ENCODE measurements around the gene CELSR1. TPM values are rescaled to one million over a fixed set of nuclear protein-coding genes. Genes with fewer than 3 reads are reported as not detected.

Gene CELSR1
- total RNA-seq, 3 donors from 2014 or later: 0.96 to 36.7 (median 21.2) TPM

DNA sequence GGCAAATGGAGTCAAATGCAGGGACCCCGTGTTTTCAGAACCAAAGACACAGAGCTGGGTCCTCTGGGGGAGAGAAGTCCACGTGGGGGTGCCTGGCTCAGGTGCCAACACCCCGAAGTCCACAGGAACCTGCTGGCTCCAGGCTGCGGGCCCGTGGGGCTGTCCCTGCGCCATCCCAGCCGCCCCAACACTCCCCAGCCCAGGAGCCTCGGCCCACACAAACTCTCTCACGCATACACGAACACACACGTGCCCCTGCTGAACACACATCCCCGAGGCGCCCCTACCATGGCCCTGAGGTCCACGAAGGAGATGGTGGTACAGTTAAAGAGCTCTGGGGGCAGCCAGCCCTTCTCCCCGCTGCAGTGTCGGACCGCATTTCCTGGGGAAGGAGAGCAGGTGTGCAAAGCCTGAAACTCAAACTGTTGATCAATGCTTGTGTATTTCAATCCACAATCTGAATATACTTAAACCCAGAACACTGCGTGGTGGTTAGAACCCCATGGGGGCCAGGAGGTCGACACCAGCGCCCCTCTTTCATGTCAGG lies 147.2 kb downstream of the CELSR1 start:
- Histone ChIP-seq H3K27me3 (no peaks in the 10 kb centered on the region), H3K36me3 (no peaks in the 10 kb centered on the region), H3K4me1 (peaks cover 0 to 6% of the 10 kb centered on the region in 2 donors), H3K4me3 (peak overlapping the region in 2 of 3 donors; percentile 31 to 54), H3K9me3 (no peaks in the 10 kb centered on the region), H3K27ac (peak overlapping the region; percentile 71 to 82)
- intact Hi-C loops (cut with DNase I; ENCODE audit: low total_unique reads): no loop called here
- TF ChIP-seq, protein P1, sequence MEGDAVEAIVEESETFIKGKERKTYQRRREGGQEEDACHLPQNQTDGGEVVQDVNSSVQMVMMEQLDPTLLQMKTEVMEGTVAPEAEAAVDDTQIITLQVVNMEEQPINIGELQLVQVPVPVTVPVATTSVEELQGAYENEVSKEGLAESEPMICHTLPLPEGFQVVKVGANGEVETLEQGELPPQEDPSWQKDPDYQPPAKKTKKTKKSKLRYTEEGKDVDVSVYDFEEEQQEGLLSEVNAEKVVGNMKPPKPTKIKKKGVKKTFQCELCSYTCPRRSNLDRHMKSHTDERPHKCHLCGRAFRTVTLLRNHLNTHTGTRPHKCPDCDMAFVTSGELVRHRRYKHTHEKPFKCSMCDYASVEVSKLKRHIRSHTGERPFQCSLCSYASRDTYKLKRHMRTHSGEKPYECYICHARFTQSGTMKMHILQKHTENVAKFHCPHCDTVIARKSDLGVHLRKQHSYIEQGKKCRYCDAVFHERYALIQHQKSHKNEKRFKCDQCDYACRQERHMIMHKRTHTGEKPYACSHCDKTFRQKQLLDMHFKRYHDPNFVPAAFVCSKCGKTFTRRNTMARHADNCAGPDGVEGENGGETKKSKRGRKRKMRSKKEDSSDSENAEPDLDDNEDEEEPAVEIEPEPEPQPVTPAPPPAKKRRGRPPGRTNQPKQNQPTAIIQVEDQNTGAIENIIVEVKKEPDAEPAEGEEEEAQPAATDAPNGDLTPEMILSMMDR (IDR thresholded peaks at IDR 0.05): no peak
- no peak for TF ChIP-seq POLR2AphosphoS5 (IDR thresholded peaks at IDR 0.05)
- TF ChIP-seq POLR2A (IDR thresholded peaks at IDR 0.05): no peak
- DNase-seq (ENCODE audit: low spot score in 2 of 2): no peak

GRCh38 chr22:46389081-46389480 lies 148.3 kb downstream of the CELSR1 start:
- TF ChIP-seq, protein P1 (IDR thresholded peaks at IDR 0.05): no peak
- TF ChIP-seq POLR2A (IDR thresholded peaks at IDR 0.05): no peak
- no peak for TF ChIP-seq POLR2AphosphoS5 (IDR thresholded peaks at IDR 0.05)
- intact Hi-C loops (cut with DNase I; ENCODE audit: low total_unique reads): no loop called here
- no peaks in the 10 kb centered on the region for H3K27me3 ChIP-seq
- H3K9me3 ChIP-seq: no peaks in the 10 kb centered on the region
- H3K4me3 ChIP-seq: no peak overlapping the region
- peaks cover 0 to 6% of the 10 kb centered on the region in 2 donors for H3K4me1 ChIP-seq
- no peak overlapping the region for H3K27ac ChIP-seq
- no peaks in the 10 kb centered on the region for H3K36me3 ChIP-seq
- no peak for DNase-seq (ENCODE audit: low spot score in 2 of 2)

DNA sequence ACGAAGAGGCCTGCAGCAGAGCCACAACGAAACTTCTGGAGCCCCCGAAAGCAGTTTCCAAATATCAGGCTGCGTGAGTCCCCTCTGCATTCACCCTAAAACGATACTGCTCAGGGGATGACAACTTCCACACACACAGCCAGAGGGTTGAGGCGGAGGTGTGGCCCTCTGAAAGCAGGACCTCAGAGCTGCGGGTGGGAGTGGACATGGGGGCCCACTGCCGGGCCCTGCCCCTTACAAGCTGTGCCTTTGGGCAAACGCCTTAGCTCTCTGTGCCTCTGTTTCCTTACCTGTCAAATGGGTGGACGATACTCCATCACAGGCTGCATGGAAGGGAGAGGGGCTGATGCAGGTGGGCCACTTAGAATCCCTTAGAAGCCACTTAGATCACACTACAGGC lies 148.8 kb downstream of the CELSR1 start:
- Histone ChIP-seq H3K27me3 (no peaks in the 10 kb centered on the region), H3K4me3 (no peak overlapping the region), H3K27ac (no peak overlapping the region), H3K36me3 (no peaks in the 10 kb centered on the region), H3K4me1 (peaks cover 0 to 6% of the 10 kb centered on the region in 2 donors), H3K9me3 (no peaks in the 10 kb centered on the region)
- TF ChIP-seq POLR2A (IDR thresholded peaks at IDR 0.05) (no peak), POLR2AphosphoS5 (IDR thresholded peaks at IDR 0.05) (no peak)
- TF ChIP-seq, protein P1 (IDR thresholded peaks at IDR 0.05): no peak
- intact Hi-C loops (cut with DNase I; ENCODE audit: low total_unique reads): no loop called here
- DNase-seq (ENCODE audit: low spot score in 2 of 2): no peak

GRCh38 chr22:46387748-46388147 lies 149.7 kb downstream of the CELSR1 start:
- no peak overlapping the region for H3K4me3 ChIP-seq
- intact Hi-C loops (cut with DNase I; ENCODE audit: low total_unique reads): no loop called here
- no peak for TF ChIP-seq POLR2A (IDR thresholded peaks at IDR 0.05)
- no peak for TF ChIP-seq POLR2AphosphoS5 (IDR thresholded peaks at IDR 0.05)
- TF ChIP-seq, protein P1 (IDR thresholded peaks at IDR 0.05): no peak
- no peak overlapping the region for H3K27ac ChIP-seq
- H3K4me1 ChIP-seq: peaks cover 0 to 6% of the 10 kb centered on the region in 2 donors
- DNase-seq (ENCODE audit: low spot score in 2 of 2): no peak
- no peaks in the 10 kb centered on the region for H3K9me3 ChIP-seq
- H3K36me3 ChIP-seq: no peaks in the 10 kb centered on the region
- no peaks in the 10 kb centered on the region for H3K27me3 ChIP-seq

GRCh38 chr22:46386312-46386711 lies 151.1 kb downstream of the CELSR1 start:
- peaks cover 0 to 6% of the 10 kb centered on the region in 2 donors for H3K4me1 ChIP-seq
- no peak overlapping the region for H3K4me3 ChIP-seq
- no peaks in the 10 kb centered on the region for H3K36me3 ChIP-seq
- no peaks in the 10 kb centered on the region for H3K27me3 ChIP-seq
- TF ChIP-seq, protein P1 (IDR thresholded peaks at IDR 0.05): no peak
- TF ChIP-seq POLR2AphosphoS5 (IDR thresholded peaks at IDR 0.05) (no peak), POLR2A (IDR thresholded peaks at IDR 0.05) (no peak)
- H3K9me3 ChIP-seq: no peaks in the 10 kb centered on the region
- no peak for DNase-seq (ENCODE audit: low spot score in 2 of 2)
- intact Hi-C loops (cut with DNase I; ENCODE audit: low total_unique reads): no loop called here
- H3K27ac ChIP-seq: no peak overlapping the region
